ENCODE data around the gene EID1. TPM values are rescaled to one million over a fixed set of nuclear protein-coding genes. Genes with fewer than 3 reads are reported as not detected.

Gene EID1
- total and polyA plus RNA-seq, 9 of the 15 experiments (the other 6 are each of a cell fraction or from before 2014, with no cell fraction given) = 46.5 to 211 (median 143) TPM

- ATAC-seq (no peak), FAIRE-seq (no peak), DNase-seq (ENCODE audit: extremely low read depth in 1 of 4, low spot score in 3 of 4) (no peak)
- TF ChIP-seq SLC30A9 (CRISPR knock-in tag; IDR thresholded peaks at IDR 0.05) (no peak), ATF3 (IDR thresholded peaks at IDR 0.05) (no peak), ATF3 (CRISPR knock-in tag; conservative IDR thresholded peaks at IDR 0.05) (no peak), MTA2 (IDR thresholded peaks at IDR 0.05; ENCODE audit: low read depth) (no peak), RAD51 (IDR thresholded peaks at IDR 0.05; ENCODE audit: borderline replicate concordance, low read depth) (no peak), ZNF134 (CRISPR knock-in tag; conservative IDR thresholded peaks at IDR 0.05) (no peak), ZNF23 (CRISPR knock-in tag; IDR thresholded peaks at IDR 0.05) (no peak), CHD1 (IDR thresholded peaks at IDR 0.05; ENCODE audit: low read length) (no peak), ZNF75A (CRISPR knock-in tag; IDR thresholded peaks at IDR 0.05) (no peak), RNF219 (CRISPR knock-in tag; IDR thresholded peaks at IDR 0.05) (no peak), RBM17 (IDR thresholded peaks at IDR 0.05; ENCODE audit: borderline replicate concordance, low read depth, low read length) (no peak), MBD2 (IDR thresholded peaks at IDR 0.05; ENCODE audit: borderline replicate concordance, low read depth) (no peak), HEY1 (CRISPR knock-in tag; IDR thresholded peaks at IDR 0.05; ENCODE audit: borderline replicate concordance) (no peak)
- TF ChIP-seq, protein P1, sequence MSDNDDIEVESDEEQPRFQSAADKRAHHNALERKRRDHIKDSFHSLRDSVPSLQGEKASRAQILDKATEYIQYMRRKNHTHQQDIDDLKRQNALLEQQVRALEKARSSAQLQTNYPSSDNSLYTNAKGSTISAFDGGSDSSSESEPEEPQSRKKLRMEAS (CRISPR knock-in tag; IDR thresholded peaks at IDR 0.05) = no peak
- TF ChIP-seq, protein P2, sequence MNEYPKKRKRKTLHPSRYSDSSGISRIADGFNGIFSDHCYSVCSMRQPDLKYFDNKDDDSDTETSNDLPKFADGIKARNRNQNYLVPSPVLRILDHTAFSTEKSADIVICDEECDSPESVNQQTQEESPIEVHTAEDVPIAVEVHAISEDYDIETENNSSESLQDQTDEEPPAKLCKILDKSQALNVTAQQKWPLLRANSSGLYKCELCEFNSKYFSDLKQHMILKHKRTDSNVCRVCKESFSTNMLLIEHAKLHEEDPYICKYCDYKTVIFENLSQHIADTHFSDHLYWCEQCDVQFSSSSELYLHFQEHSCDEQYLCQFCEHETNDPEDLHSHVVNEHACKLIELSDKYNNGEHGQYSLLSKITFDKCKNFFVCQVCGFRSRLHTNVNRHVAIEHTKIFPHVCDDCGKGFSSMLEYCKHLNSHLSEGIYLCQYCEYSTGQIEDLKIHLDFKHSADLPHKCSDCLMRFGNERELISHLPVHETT (CRISPR knock-in tag; conservative IDR thresholded peaks at IDR 0.05 in 1 of 2, IDR thresholded peaks at IDR 0.05 in 1 of 2) = no peak
- TF ChIP-seq, protein P3, sequence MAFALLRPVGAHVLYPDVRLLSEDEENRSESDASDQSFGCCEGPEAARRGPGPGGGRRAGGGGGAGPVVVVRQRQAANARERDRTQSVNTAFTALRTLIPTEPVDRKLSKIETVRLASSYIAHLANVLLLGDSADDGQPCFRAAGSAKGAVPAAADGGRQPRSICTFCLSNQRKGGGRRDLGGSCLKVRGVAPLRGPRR (CRISPR knock-in tag; IDR thresholded peaks at IDR 0.05) = no peak
- Histone ChIP-seq H3K9me3 (replicated peaks; ENCODE audit: control insufficient read depth, insufficient read depth, low read depth, low read length) (no peaks in the 10 kb centered on the region), H3K4me1 (replicated peaks in 1 of 2; ENCODE audit: control insufficient read depth in 2 of 2, insufficient read depth in 2 of 2, low read length in 2 of 2) (no peaks in the 10 kb centered on the region), H3K27me3 (ENCODE audit: control insufficient read depth in 2 of 2, insufficient read depth in 2 of 2, low read length in 2 of 2) (no peaks in the 10 kb centered on the region), H3K27ac (ENCODE audit: extremely low read depth, low read depth, low read length) (no peak overlapping the region), H2AFZ (ENCODE audit: low read depth, low read length) (no peak overlapping the region), H3K79me2 (ENCODE audit: control insufficient read depth, insufficient read depth, low read length) (no peaks in the 10 kb centered on the region), H4K20me1 (replicated peaks; ENCODE audit: control insufficient read depth, insufficient read depth, low read length) (no peaks in the 10 kb centered on the region), H3K4me3 (no peak overlapping the region), H3K9me1 (ENCODE audit: control insufficient read depth, insufficient read depth, low read length) (no peaks in the 10 kb centered on the region), H3K4me2 (ENCODE audit: insufficient read depth, low read length) (no peak overlapping the region), H3K9ac (ENCODE audit: insufficient read depth in 1 of 2, low read depth in 2 of 2, low read length in 2 of 2) (no peak overlapping the region), H3K36me3 (ENCODE audit: control insufficient read depth, insufficient read depth, low read length) (no peaks in the 10 kb centered on the region)
- BruUV-seq (replicated peaks) = no TSS peak
- ChIA-PET POLR2A (no interaction called here), CTCF (ENCODE audit: low intra/inter-chr PET ratio) (no interaction called here)
- WGBS (ENCODE audit: insufficient coverage, low coverage, missing lambda C conversion rate) = 10% methylated on average over 2 of the region's 2 CpGs
- in situ Hi-C loops (cut with MboI) (loop anchor here (5.0 to 10.0 kb wide), 2 partner anchors 96 to 359 kb away; partner anchors contain the start of gene SHC4), intact Hi-C loops (cut with micrococcal nuclease) (no loop called here)
These were observed 11.8 kb upstream of the EID1 start for GRCh38 chr15:48866141-48866563.
